Measurements from ENCODE around the gene AZIN2. TPM values are rescaled to one million over a fixed set of nuclear protein-coding genes. Genes with fewer than 3 reads are reported as not detected.
A peak's percentile ranks its signal among the peaks of the same experiment; 100 is the strongest.

AZIN2 gene
- total and polyA plus RNA-seq, 2 donors (not counting 3 experiments of a cell fraction or from before 2014, with no cell fraction given), result 0.91 to 1.4 TPM

DNA sequence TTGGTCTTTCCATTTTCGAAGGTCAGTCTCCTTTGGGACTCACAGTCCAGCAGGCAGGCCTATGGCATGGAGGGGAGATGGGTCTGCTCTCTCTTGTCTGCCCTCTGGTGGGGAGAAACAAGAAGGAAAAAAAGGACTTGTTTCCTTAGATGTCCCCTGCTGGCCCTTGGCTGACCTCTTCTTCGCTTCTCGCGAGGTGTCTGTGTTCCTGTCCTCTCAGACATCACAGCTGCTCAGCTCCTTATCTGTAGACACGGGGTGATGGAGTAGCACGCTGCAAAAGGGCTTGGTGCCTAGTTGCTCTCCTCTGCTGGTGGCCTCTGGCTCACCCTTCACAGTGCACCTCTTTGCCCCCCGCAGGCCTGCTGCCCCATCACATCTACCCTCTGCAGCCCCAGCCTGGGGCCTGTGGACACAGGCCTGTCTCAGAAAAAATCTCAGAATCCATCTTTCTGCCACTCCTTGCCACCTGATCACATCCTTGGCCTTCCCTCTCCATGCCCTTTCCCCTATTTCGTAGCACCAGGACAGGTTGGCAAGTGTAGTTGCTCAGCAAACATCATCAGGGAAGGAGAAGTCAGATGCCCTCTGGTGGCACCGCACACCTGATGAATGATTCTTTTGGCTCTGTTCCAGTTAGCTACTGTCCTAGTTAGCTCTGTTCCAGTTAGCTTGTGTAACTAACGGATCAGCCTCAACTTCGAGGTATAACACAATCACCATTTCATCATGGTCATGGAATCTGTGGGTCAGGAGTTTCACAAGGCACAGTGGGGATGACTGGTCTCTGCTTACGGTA lies 25.5 kb upstream of the AZIN2 start:
- Histone ChIP-seq H3K27ac (ENCODE audit: insufficient read depth, low read depth, low read length) (no peak overlapping the region), H2AFZ (ENCODE audit: low read depth, low read length) (no peak overlapping the region), H3K79me2 (ENCODE audit: control insufficient read depth, insufficient read depth, low read length) (no peaks in the 10 kb centered on the region), H3K4me2 (ENCODE audit: insufficient read depth, low read length) (no peak overlapping the region), H3K27me3 (ENCODE audit: control insufficient read depth in 2 of 2, insufficient read depth in 2 of 2, low read length in 2 of 2) (no peaks in the 10 kb centered on the region), H3K4me1 (ENCODE audit: control insufficient read depth, extremely low read depth, insufficient read depth, low read length) (peaks cover 2% of the 10 kb centered on the region), H3K4me3 (replicated peaks in 1 of 3; ENCODE audit: insufficient read depth in 1 of 3, low read depth in 1 of 3, low read length in 3 of 3) (no peak overlapping the region), H4K20me1 (replicated peaks; ENCODE audit: control insufficient read depth, extremely low read depth, insufficient read depth, low read length) (no peaks in the 10 kb centered on the region), H3K9ac (replicated peaks; ENCODE audit: extremely low read depth, insufficient read depth, low read length) (no peak overlapping the region), H3K9me3 (replicated peaks; ENCODE audit: control insufficient read depth, insufficient read depth, low read length) (no peaks in the 10 kb centered on the region), H3K9me1 (replicated peaks; ENCODE audit: control insufficient read depth, extremely low read depth, insufficient read depth, low read length) (no peaks in the 10 kb centered on the region), H3K36me3 (ENCODE audit: control insufficient read depth in 2 of 2, extremely low read depth in 1 of 2, insufficient read depth in 2 of 2, low read length in 2 of 2) (no peaks in the 10 kb centered on the region)
- POLR2A ChIA-PET, result no interaction called here
- dilution Hi-C loops (cut with MboI; ENCODE audit: extremely low pct_ligation_motif_present, low sequenced_read_pairs), result no loop called here
- intact Hi-C loops (cut with micrococcal nuclease), result loop anchor here (1.0 to 2.0 kb wide), 5 partner anchors 48 to 179 kb away; partner anchors contain the start of gene RNF19B
- no peak for TF ChIP-seq FOS (IDR thresholded peaks at IDR 0.05; ENCODE audit: borderline replicate concordance, insufficient read depth, low read length)
- TF ChIP-seq, protein P1, sequence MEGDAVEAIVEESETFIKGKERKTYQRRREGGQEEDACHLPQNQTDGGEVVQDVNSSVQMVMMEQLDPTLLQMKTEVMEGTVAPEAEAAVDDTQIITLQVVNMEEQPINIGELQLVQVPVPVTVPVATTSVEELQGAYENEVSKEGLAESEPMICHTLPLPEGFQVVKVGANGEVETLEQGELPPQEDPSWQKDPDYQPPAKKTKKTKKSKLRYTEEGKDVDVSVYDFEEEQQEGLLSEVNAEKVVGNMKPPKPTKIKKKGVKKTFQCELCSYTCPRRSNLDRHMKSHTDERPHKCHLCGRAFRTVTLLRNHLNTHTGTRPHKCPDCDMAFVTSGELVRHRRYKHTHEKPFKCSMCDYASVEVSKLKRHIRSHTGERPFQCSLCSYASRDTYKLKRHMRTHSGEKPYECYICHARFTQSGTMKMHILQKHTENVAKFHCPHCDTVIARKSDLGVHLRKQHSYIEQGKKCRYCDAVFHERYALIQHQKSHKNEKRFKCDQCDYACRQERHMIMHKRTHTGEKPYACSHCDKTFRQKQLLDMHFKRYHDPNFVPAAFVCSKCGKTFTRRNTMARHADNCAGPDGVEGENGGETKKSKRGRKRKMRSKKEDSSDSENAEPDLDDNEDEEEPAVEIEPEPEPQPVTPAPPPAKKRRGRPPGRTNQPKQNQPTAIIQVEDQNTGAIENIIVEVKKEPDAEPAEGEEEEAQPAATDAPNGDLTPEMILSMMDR (IDR thresholded peaks at IDR 0.05; ENCODE audit: extremely low read depth in 1 of 2, insufficient read depth in 1 of 2, low read depth in 1 of 2, low read length in 2 of 2), result peak; percentile 65 to 78
- CTCF ChIA-PET, result interaction anchor here (1.0 to 4.6 kb wide), 12 partner anchors 20 to 179 kb away, joined by 3 to 72 read pairs (median 4); no protein-coding TSS in a partner anchor
- no TSS peak for BruUV-seq (replicated peaks)
- DNase-seq (ENCODE audit: low read depth, low spot score), result peak; percentile 86
- FAIRE-seq, result peak; percentile 89

DNA sequence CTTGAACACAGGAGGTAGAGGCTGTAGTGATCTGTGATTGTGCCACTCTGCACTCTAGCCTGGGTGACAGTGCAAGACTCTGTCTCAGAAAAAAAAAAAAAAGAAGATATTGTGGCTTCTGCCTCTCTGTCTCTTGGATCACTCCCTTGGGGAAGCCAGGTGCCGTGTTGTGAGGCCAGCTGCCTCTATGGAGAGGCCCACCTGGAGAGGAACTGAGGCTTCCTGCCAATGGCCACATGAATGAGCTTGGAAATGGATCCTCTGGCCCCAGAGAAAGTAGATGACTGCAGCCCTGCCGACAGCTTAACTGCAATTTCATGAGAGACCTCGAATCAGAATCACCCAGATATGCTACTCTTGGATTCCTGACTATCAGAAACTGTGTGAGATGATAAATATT lies 24.5 kb upstream of the AZIN2 start:
- no TSS peak for BruUV-seq (replicated peaks)
- Histone ChIP-seq H3K79me2 (ENCODE audit: control insufficient read depth, insufficient read depth, low read length) (no peaks in the 10 kb centered on the region), H3K9me3 (replicated peaks; ENCODE audit: control insufficient read depth, insufficient read depth, low read length) (no peaks in the 10 kb centered on the region), H3K4me1 (ENCODE audit: control insufficient read depth, extremely low read depth, insufficient read depth, low read length) (peaks cover 2% of the 10 kb centered on the region), H3K27me3 (ENCODE audit: control insufficient read depth in 2 of 2, insufficient read depth in 2 of 2, low read length in 2 of 2) (no peaks in the 10 kb centered on the region), H3K4me2 (ENCODE audit: insufficient read depth, low read length) (no peak overlapping the region), H3K4me3 (replicated peaks in 1 of 3; ENCODE audit: insufficient read depth in 1 of 3, low read depth in 1 of 3, low read length in 3 of 3) (no peak overlapping the region), H3K9me1 (replicated peaks; ENCODE audit: control insufficient read depth, extremely low read depth, insufficient read depth, low read length) (no peaks in the 10 kb centered on the region), H2AFZ (ENCODE audit: low read depth, low read length) (no peak overlapping the region), H3K9ac (replicated peaks; ENCODE audit: extremely low read depth, insufficient read depth, low read length) (no peak overlapping the region), H4K20me1 (replicated peaks; ENCODE audit: control insufficient read depth, extremely low read depth, insufficient read depth, low read length) (no peaks in the 10 kb centered on the region), H3K36me3 (ENCODE audit: control insufficient read depth in 2 of 2, extremely low read depth in 1 of 2, insufficient read depth in 2 of 2, low read length in 2 of 2) (no peaks in the 10 kb centered on the region), H3K27ac (ENCODE audit: insufficient read depth, low read depth, low read length) (no peak overlapping the region)
- no peak for DNase-seq (ENCODE audit: low read depth, low spot score)
- intact Hi-C loops (cut with micrococcal nuclease) (no loop called here), dilution Hi-C loops (cut with MboI; ENCODE audit: extremely low pct_ligation_motif_present, low sequenced_read_pairs) (no loop called here)
- no peak for TF ChIP-seq POLR2A (IDR thresholded peaks at IDR 0.05; ENCODE audit: low read depth, low read length)
- no peak for TF ChIP-seq EZH2 (IDR thresholded peaks at IDR 0.05; ENCODE audit: borderline replicate concordance, low read depth, low read length, severe bottlenecking)
- TF ChIP-seq, protein P1 (IDR thresholded peaks at IDR 0.05; ENCODE audit: extremely low read depth in 1 of 2, insufficient read depth in 1 of 2, low read depth in 1 of 2, low read length in 2 of 2), result no peak
- TF ChIP-seq POLR2AphosphoS5 (IDR thresholded peaks at IDR 0.05; ENCODE audit: insufficient read depth, low read depth, low read length), result no peak
- TF ChIP-seq JUN (IDR thresholded peaks at IDR 0.05; ENCODE audit: borderline replicate concordance, insufficient read depth, insufficient read length, low read depth), result no peak
- ChIA-PET CTCF (interaction anchor here (0.9 to 4.6 kb wide), 11 partner anchors 9 to 180 kb away, joined by 3 to 72 read pairs (median 5); no protein-coding TSS in a partner anchor), POLR2A (no interaction called here)
- no peak for FAIRE-seq
